ENCODE data around the gene PTER.

Gene PTER, protein sequence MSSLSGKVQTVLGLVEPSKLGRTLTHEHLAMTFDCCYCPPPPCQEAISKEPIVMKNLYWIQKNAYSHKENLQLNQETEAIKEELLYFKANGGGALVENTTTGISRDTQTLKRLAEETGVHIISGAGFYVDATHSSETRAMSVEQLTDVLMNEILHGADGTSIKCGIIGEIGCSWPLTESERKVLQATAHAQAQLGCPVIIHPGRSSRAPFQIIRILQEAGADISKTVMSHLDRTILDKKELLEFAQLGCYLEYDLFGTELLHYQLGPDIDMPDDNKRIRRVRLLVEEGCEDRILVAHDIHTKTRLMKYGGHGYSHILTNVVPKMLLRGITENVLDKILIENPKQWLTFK

DNA sequence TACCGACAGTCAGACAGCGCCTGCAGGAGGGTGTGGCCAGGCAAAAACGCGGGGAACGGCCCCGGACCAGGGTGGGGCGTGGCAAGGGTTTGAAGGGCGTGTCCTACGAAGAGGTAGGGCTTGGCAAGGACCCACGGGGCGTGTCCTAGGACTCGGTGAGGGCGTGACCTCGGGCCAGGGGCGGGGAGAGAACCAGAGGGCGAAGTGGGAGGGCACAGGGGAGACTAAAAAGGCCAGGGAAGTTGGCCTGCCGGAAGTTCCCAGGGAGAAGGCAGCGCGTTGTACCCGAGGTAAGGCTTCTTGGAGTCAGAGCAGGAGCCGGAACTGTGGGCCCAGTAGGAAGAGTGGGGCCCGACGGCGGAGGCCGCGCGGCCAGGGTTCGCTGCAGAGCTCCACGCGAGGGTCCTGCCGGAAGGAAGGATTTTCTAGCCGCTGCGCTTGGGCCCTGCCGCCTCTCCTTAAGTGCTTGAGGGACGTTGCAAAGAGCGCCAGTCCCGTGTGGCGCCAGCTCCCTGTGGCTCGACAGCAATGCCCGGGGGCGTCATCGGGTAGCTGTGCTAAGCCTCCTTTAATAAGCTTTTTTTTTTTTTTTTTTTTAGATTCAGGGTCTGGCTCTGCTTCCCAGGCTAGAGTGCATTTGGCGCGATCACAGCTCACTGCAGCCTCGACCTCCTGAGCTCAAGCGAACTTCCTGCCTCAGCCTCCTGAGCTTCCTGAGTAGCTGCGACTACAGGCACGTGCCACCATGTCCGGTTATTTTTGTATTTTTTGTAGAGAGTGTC lies at the start of gene PTER:
Gene PTER, plus strand, starts transcription at position 253 of the 782 bp plus-strand sequence. CDS start 47,375 bp downstream, outside the sequence.
- DNase-seq (ENCODE audit: low spot score) = peak; percentile 99

DNA sequence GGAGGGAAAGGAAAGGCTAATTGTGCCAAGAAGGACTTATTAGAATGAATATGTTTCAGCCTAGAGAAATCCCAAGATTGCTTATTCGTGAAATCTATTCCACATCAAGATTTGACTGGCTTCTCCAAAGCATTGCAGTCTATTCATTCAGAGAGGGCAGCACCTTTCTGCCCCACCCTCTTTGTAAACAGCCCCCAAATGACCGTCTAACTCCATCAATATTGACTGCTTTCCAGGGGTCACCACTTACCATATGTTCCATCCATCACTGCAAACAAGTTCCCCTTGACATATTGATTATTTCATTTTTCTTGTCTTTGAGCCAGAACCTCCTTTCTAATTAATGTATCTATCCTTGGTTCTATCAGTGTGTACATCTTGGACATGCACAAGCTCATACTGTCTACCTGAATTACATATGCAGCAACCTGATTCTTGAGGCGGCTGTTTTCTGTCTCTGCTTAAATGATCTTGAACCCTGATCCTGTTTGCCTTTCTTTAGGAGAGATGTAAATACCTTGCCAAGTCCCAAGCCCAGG lies 44.2 kb upstream of the PTER start:
- no peak for DNase-seq (ENCODE audit: low spot score)

DNA sequence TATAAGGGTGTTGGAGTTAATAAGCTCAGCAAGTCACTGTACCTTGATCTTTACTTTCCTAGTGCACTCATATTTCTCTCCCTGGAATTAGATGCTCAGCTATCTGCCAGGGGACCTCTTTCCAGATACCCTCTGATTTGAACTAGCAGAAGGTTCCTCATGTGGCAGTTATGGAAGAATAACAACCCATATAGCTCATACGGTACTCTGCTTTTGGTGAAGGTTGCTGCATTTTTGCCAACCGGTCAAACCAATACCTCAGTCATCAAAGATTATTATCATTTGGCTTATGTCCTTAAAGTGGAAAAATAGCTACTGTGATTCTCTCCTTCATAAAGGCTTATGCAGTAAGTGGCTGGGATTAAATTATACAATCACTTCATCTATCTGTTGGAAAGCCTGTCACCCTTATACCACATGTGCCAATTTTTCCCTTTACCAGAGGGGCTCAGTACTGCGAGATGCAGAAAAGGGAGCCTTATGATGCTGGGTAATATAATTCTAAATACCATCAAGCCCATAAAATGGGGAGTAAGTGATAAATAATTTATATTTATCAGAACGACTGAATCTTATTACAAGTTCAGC lies 43.4 kb upstream of the PTER start:
- no peak for DNase-seq (ENCODE audit: low spot score)

DNA sequence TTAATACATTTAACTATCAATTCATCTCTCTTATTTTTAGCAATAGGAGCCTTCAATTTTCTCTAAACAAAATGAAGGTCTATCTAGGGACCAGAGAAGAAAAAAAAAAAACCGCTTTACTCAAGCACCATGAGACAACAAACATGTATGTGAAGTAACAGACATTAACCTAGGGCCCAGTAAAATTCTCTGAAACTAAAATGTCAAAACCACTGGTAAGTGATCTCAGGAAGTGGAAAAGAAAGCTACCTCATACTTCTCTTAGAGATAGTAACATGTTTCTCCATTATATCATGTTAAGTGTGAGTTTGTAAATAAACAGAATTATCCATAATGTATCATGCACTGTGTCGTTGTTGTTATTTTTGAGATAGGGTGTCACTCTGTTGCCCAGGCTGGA lies 35.4 kb upstream of the PTER start:
- DNase-seq (ENCODE audit: low spot score) = no peak

DNA sequence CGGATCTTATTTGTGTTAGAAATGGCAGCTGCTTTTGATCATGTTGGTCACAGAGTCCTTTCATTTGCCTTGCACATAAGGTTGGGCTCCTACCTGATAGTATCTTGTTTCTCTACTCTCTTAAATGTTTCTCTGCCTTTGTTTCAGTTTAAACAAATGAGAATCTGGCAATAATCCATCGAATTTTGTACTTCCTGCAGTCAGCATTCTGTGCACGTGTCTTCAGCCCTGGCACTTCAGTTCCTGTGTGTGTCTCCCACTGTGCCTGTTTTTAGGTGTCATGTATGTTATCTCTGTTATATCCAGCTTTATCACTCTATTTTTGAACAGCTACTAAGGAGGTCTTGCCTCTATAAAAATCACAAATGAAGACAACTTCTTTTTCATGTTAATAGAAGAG lies 28.4 kb upstream of the PTER start:
- no peak for DNase-seq (ENCODE audit: low spot score)

DNA sequence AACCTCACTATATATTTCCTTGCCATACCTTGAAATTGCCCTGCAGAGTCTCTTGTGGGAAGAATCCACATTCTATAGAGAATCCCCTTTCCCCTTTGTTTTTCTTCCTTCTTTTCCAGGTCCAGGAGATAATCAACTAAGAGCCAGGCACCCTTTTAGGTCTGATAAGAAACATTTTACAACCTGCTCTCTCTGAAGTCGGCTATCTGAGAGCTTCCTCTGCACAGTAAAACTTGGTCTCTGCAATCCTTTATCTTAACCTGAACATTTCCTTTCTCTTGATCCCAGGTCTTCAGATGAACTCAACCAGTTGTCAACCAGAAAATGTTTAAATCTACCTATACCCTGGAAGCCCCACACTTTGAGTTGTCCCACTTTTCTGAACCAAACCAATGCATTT lies 19.5 kb upstream of the PTER start:
- DNase-seq (ENCODE audit: low spot score) = no peak

DNA sequence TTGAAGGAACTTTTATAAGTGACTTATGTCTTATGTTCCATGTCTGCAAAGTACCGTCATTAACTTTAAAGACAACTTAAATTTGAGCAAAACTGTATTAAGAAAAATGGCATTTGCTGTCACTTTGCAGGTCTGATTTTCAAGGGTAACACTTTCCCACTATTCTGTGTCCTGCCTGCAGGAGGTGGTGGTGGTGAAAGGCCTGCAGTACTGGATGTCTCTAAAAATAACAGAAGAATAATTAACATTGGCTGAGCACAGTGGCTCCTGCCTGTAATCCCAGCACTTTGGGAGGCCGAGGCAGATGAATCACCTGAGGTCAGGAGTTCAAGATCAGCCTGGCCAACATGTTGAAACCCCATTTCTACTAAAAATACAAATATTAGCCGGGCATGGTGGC lies 13.2 kb upstream of the PTER start:
- DNase-seq (ENCODE audit: low spot score) = no peak

DNA sequence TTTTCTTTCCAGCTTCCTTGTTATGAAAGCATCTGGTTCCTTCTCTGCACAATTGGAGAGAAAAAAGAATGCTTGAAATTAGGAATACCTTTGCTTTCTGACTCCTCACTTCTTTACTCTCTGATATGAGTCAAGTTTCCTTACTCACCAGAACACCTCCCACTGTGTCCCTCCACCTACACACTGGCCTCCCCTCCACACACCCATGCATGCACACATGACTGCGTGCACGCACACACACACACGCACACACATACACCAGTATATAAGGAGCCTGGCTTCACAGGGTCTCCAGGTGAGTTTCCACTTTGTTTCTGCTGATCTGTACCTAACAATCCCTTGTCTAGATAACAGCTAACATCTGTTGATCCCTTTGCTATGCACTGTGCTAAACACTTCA lies 11.4 kb upstream of the PTER start:
- no peak for DNase-seq (ENCODE audit: low spot score)

DNA sequence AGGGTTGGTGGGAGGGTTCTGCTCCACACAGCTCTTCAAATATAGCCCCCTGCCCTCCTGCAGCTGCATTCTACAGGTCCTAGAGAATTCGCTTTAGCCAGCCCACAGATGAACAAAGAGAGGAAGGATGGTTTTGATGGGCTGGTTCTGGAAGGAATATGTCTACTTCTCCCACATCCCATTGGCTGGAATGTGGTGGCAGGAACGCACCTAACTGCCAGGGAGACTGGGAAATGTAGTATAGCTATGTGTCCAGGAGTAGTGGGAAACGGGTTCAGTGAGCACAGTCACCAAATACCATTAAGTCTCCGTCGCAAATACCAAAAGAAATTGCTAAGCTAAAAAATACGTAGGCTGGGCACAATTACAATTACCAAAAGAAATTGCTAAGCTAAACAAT lies 7.3 kb upstream of the PTER start:
- no peak for DNase-seq (ENCODE audit: low spot score)

DNA sequence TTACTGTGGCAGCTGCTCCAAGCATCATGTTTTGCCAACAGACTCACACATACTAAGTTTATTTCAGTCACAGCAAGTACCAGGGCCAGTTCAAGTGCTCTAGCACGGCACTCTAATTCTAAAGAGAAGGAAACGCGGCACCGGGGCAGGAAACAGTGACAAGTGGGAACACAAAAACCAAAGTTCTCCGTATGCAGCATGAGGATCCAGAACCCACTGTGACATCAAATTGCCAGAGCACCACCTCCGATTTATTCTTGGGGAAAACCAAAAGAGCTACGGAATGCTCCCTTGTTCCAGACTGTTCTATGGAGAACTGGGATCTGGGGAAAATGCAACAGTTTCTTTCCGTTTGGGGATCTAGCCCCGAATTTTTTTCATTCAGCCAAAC lies 448 bp upstream of the PTER start:
- DNase-seq (ENCODE audit: low spot score) = no peak

DNA sequence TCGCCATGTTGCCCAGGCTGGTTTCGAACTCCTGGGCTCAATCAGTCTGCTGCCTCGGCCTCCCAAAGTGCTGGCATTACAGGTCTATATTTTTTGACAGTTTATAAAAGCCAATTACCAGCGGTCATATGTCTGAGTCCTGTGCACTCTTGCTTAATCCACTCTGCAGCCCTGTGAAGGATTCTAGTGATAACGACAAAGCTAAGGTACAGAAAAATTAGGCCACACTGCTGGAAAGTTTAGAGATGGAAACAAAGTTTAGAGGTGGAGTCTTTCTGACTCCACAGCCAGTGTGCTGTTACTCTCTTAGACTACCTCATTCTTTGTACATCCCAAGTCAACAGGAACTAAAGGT lies 707 bp downstream of the PTER start:
- DNase-seq (ENCODE audit: low spot score) = no peak

DNA sequence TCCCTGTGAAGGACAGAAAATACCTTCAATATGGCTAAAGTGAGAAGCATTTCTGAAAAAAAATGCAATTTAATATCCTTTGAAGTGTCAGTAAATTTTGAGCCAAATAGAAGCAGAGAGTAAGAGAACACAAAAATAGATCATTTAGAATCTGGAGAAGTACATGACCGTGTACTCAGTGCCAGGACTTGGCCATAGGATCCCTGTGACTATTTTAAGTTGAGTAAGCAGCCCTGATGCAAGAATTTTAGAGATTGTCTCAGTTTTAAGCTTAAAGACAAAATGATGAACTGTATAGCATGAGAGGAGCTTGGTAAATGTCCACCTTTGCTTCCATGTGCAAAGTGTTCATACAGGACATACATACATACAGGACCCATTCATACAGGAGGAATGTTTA lies 2.5 kb downstream of the PTER start:
- no peak for DNase-seq (ENCODE audit: low spot score)

DNA sequence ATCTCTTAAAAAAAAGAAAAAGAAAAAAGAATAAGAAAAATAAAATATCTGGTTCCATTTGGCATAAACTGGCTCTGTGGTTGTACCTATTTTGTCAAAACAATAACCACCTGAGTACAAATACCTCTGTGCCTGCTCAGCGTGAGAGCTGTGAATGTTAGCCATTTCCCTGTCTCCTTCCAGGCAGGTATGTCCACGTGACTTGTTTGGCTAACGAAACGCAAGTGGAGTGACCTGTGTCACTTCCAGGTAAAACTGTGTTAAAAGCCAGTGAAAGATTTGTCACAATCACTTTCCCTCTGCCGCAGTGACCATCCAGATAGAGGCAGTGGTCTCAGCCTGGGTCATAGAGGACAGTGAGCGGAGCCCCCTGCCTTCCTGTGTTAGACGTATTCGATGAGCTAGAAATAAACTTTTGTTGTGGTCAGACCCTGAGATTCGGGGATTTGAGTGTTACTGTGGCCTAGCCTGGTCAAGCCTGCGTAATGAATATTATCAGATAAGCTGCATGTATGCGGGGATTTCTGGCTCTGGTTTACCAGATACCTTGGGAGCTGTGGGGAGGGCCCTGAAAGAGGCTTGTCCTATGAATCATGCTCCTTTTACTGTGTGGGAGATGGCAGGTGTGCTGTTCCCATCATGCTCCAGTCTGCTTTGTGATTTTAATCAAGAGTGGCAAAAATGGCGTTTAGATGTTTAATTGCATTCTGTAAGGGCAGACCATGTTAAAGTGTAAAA lies 3.8 kb downstream of the PTER start:
- DNase-seq (ENCODE audit: low spot score) = no peak

DNA sequence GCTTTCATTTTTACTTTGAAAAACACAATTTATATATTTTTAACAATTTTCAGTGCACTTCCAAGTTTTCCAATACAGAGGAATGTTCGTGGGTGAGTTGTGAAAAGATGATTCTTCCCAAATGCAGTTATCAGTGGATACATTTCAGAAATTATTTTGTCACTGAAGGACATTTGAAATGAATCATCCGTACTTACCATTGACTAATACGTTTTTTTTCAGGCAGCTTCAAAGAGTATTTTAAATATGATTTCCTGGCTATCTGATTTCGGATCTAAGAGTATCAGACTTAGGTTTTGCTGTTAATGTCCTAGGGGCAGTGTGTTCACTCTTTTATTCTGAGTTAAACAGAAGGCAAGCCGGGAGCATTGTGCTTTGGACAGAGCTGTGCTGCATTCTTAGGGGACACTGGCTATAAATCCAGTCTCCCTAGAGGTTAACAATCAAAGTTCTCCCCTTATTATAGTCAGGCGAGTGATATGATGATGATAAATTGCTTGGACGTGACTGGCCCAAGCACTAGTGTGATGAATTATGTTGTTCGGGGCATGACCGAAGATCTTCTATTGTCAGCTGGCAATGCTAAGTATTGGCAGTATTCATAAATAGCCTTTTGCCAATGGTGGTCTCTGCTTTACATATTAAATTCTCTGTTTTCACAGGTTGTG lies 4.5 kb downstream of the PTER start:
- no peak for DNase-seq (ENCODE audit: low spot score)

DNA sequence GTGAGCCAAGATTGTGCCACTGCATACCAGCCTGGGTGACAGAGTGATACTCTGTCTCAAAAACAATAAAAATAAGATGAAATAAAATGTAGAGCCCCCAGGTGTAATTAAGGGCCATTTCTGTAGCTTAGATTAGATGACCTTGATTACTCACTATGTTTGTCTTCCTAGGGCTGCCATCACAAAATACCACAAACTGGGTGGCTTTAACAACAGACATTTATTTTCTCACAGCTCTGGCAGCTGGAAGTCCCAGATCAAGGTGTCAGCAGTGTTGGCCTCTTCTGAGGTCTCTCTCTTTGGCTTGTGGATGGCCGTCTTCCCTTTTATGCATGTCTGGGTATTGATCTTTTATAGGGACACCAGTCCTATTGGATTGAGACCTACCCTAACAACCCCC lies 6.1 kb downstream of the PTER start:
- no peak for DNase-seq (ENCODE audit: low spot score)

DNA sequence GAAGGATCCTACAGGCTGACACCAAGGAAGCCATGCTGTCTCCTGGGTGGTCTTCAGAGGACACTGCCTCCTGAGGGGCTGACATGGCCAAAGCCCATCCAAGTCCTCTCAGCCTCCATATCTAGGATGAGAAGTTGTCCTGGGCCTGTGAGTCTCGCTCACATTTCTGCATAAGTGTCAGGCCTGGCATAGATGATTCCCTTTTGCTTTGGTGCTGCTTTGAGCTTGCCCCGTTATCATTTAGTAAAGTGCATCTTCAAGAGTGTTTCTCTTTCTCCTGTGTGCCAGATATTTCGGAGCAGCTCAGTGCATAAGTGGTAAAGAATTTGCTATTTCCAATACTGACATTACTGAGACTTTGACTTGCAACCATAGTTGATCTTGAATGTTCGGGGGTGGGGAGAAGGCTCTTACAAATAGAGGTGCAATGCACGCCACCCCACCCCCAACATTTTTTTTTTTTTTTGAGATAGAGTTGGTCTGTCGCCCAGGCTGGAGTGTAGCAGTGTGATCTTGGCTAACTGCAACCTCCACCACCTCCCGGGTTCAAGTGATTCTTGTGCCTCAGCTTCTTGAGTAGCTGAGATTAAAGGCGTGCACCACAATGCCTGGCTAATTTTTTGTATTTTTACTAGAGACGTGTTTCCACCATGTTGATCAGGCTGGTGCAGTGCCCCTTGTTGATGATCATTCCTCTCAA lies 9.1 kb downstream of the PTER start:
- DNase-seq (ENCODE audit: low spot score) = no peak

DNA sequence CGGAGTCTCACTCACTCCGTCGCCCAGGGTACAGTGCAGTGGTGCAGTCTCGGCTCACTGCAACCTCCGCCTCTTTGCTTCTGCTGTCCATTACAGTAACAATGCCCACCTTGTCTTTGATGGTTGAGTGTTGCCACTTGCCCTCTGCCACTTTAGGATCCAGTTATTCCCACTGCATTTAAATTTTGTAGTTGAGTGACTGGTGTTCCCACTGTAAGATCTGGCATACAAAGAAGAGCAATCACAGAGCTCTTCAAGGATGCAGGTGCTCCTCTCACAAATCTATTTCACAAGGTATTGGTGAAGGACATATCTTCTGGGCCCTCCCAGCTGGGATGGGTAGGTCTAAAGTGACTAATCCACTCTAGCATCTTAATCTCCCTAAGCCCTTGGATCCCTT lies 12.6 kb downstream of the PTER start:
- DNase-seq (ENCODE audit: low spot score) = no peak

DNA sequence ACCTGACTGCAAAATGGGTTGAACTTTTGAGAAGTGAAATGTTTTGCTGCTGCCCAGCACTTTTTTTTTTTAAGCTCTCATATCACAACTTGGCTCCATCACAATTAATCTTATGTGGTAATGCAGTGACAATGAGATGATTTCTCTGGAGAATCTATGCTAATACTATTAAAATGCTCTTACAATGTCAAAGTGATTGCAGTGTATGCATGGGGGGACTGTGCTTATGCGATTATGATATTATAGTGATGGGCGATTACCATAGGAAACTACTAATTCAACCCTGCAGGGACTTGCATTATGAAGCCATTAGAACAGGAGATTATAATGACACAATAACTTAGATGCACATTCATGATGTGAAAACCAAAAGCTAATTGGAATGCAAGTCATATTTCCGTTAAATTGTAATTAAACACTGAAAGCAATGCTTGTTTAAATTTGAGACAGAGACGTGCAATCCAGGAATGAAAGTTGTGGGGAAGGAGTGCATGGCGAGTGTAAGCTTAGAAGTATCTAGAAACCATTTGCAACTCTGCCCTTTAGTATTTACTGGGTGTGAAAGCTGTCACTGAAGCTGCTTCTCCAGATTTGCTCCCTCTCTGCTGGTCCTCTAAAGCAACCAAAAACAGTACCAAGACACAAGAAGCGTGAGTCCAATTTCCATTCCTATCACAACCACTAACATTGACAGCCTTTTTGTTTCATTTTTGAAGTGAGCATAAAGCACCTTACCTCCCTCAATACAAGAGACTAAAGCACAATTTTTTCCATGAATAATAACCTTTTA lies 21.6 kb downstream of the PTER start:
- no peak for DNase-seq (ENCODE audit: low spot score)

DNA sequence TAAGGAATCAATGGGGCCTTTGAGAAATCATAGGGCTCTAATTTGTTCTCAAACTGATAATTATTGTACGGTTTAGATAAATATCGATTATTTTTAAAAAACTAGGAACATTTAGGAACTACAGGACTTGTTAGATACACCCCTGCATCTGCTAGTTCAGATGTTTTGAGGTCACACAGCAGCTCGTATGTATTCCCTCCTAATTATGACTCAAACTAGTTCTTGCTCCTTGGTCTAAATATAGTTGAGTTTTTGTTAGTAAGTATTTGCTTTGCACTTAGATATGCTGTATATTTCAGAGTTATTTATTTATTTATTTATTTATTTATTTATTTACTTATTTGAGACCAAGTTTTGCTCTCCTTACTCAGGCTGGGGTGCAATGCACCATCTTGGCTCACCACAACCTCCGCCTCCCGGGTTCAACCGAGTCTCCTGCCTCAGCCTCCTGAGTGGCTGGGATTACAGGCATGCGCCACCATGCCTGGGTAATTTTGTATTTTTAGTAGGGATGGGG lies 22.7 kb downstream of the PTER start:
- no peak for DNase-seq (ENCODE audit: low spot score)

DNA sequence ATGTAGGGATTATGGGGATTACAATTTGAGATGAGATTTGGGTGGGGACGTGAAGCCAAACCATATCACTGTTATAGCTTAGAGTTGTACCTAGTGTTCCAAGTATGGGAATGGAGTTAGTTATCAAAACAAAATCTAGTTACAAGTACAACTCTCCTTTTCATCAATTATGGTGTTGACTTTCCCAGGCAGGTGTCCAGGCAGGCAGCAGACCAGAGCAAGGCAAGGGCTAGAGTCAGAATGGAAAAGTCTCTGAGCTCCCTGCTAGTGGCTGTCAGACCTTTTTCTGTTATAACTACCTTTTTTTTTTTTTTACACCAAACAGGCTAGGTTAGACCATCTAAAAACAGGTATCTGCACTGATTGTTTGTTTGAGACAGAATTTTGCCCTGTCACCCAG lies 29.2 kb downstream of the PTER start:
- DNase-seq (ENCODE audit: low spot score) = no peak

All from LoVo (cell line).